Neural progenitor cell (in vitro differentiated cells): ENCODE results near the gene TRIM48. TPM values are rescaled to one million over a fixed set of nuclear protein-coding genes. Genes with fewer than 3 reads are reported as not detected.
"Not testable (repeated sequence)": the region's sequence is repeated elsewhere in the genome, so short reads cannot be mapped to it uniquely, and the experiment has no call there.

Experiments used
- DNase-seq: peaks from one replicate; pipeline ENCODE4 v3.0.0-alpha.2; 2016; ENCODE audit warnings: low spot score
- H2AFZ ChIP-seq: fragments of 200-600 bp; sonication (generic); replicated peaks from 2 replicates; pipeline ENCODE4 v1.6.1; 2016; ENCODE audit warnings: antibody characterized with exemption
- H3F3A ChIP-seq: fragments of 200-600 bp; sonication (generic); 2 replicates; pipeline ENCODE4 v1.6.1; 2016; ENCODE audit warnings: antibody characterized with exemption, low read depth
- H3K27ac ChIP-seq: fragments of 200-600 bp; sonication (generic); 2 replicates; pipeline ENCODE4 v1.5.1; 2016; ENCODE audit warnings: mild to moderate bottlenecking
- H3K27me3 ChIP-seq: fragments of 200-600 bp; sonication (generic); 2 replicates; pipeline ENCODE4 v1.6.1; 2016; ENCODE audit warnings: mild to moderate bottlenecking, moderate library complexity
- H3K36me3 ChIP-seq: fragments of 200-600 bp; sonication (generic); 2 replicates; pipeline ENCODE4 v1.5.1; 2016
- H3K4me1 ChIP-seq: fragments of 200-600 bp; sonication (generic); 2 replicates; pipeline ENCODE4 v1.6.1; 2016; ENCODE audit warnings: mixed run types
- H3K4me2 ChIP-seq: fragments of 200-600 bp; sonication (generic); 2 replicates; pipeline ENCODE4 v1.6.1; 2016
- H3K4me3 ChIP-seq: fragments of 200-600 bp; sonication (generic); 2 replicates; pipeline ENCODE4 v1.5.1; 2016
- H3K79me2 ChIP-seq: fragments of 200-600 bp; sonication (generic); 2 replicates; pipeline ENCODE4 v1.6.1; 2016; ENCODE audit warnings: low read depth
- H3K9ac ChIP-seq: fragments of 200-600 bp; sonication (generic); 2 replicates; pipeline ENCODE4 v1.6.1; 2016
- H3K9me3 ChIP-seq: fragments of 200-600 bp; sonication (generic); 2 replicates; pipeline ENCODE4 v1.5.1; 2016; ENCODE audit warnings: low read depth
- H4K20me1 ChIP-seq: fragments of 200-600 bp; sonication (generic); 2 replicates; pipeline ENCODE4 v1.6.1; 2016; ENCODE audit warnings: low read depth
- H3K27ac Mint-ChIP-seq: 3 replicates; pipeline ENCODE4 v1.8.0; 2021; ENCODE audit warnings: mixed read lengths
- H3K27me3 Mint-ChIP-seq: 2 replicates; pipeline ENCODE4 v1.8.0; 2022; ENCODE audit warnings: low read depth, mild to moderate bottlenecking, inconsistent platforms, moderate library complexity, mixed read lengths; ENCODE audit not compliant: insufficient read depth
- H3K36me3 Mint-ChIP-seq: 3 replicates; pipeline ENCODE4 v1.8.0; 2021; ENCODE audit warnings: mixed read lengths
- H3K4me1 Mint-ChIP-seq: 3 replicates; pipeline ENCODE4 v1.8.0; 2021; ENCODE audit warnings: mixed read lengths
- H3K4me3 Mint-ChIP-seq: 3 replicates; pipeline ENCODE4 v1.8.0; 2021; ENCODE audit warnings: mild to moderate bottlenecking, moderate library complexity, mixed read lengths
- H3K9me3 Mint-ChIP-seq: 3 replicates; pipeline ENCODE4 v1.8.0; 2020; ENCODE audit warnings: mixed read lengths
- CTCF ChIP-seq: fragments of 200-600 bp; sonication (generic); IDR thresholded peaks from 2 replicates; pipeline ENCODE4 v1.5.1; 2017; ENCODE audit warnings: antibody characterized with exemption, mild to moderate bottlenecking
- EZH2 ChIP-seq: fragments of 200-600 bp; sonication (generic); IDR thresholded peaks from 2 replicates; pipeline ENCODE4 v1.6.1; 2017; ENCODE audit warnings: antibody characterized with exemption, mild to moderate bottlenecking, moderate library complexity
- EZH2phosphoT487 ChIP-seq: fragments of 200-600 bp; sonication (generic); IDR thresholded peaks from 2 replicates; pipeline ENCODE4 v1.6.1; 2017; ENCODE audit warnings: antibody characterized with exemption
- small RNA-seq: library from RNA; depleted of rRNA; stranded (forward); fragments of <200 nt; gene quantifications from one replicate; pipeline ENCODE3, GENCODE V24; 2015
- total RNA-seq: library from RNA; depleted of rRNA; stranded (reverse); fragments of >200 nt; gene quantifications from 2 replicates; pipeline ENCODE4 v1.2.3, GENCODE V29; 2015; ENCODE audit warnings: low replicate concordance

TRIM48 gene
- total RNA-seq: not detected in 2 replicates

GRCh38 chr11:55261855-55262254, at the start of gene TRIM48:
TRIM48 (plus strand) TSS chr11:55262155; CDS start chr11:55262268, 113 bp downstream.
- not testable (repeated sequence) for H3K27ac ChIP-seq, H4K20me1 ChIP-seq, H2AFZ ChIP-seq, H3K4me3 ChIP-seq, H3K27me3 ChIP-seq, H3K36me3 ChIP-seq, DNase-seq, H3K27ac Mint-ChIP-seq, H3K27me3 Mint-ChIP-seq, H3K9ac ChIP-seq, H3F3A ChIP-seq, H3K4me1 Mint-ChIP-seq, H3K4me3 Mint-ChIP-seq, H3K79me2 ChIP-seq, H3K4me1 ChIP-seq, H3K4me2 ChIP-seq, H3K36me3 Mint-ChIP-seq
- H3K9me3 ChIP-seq: peaks cover 11% of the 10 kb centered on the region
- H3K9me3 Mint-ChIP-seq: peaks cover 22% of the 10 kb centered on the region

- peaks cover 41% of the 10 kb centered on the region for H3K9me3 ChIP-seq
- not testable (repeated sequence) for H3K4me1 Mint-ChIP-seq, H3K4me2 ChIP-seq, H3K9ac ChIP-seq, H3K27ac ChIP-seq, H3K36me3 ChIP-seq, H3K79me2 ChIP-seq, H3F3A ChIP-seq, H3K27ac Mint-ChIP-seq, H3K4me3 Mint-ChIP-seq, H2AFZ ChIP-seq, DNase-seq, H3K36me3 Mint-ChIP-seq, H3K27me3 ChIP-seq, H3K4me3 ChIP-seq, H3K4me1 ChIP-seq, H4K20me1 ChIP-seq, H3K27me3 Mint-ChIP-seq
- peaks cover 36% of the 10 kb centered on the region for H3K9me3 Mint-ChIP-seq
Observed at GRCh38 chr11:55238316-55238715, 23.6 kb upstream of the TRIM48 start.

- H3K4me3 ChIP-seq: no peak overlapping the region
- H3K27ac Mint-ChIP-seq: no peak overlapping the region
- no peak for DNase-seq
- no peaks in the 10 kb centered on the region for H3K4me1 Mint-ChIP-seq
- no peaks in the 10 kb centered on the region for H3K36me3 Mint-ChIP-seq
- H3K79me2 ChIP-seq: no peaks in the 10 kb centered on the region
- no peaks in the 10 kb centered on the region for H3F3A ChIP-seq
- TF ChIP-seq EZH2phosphoT487 (no peak), EZH2 (no peak), CTCF (no peak)
- peaks cover 2% of the 10 kb centered on the region for H3K27me3 Mint-ChIP-seq
- no peaks in the 10 kb centered on the region for H3K27me3 ChIP-seq
- H4K20me1 ChIP-seq: no peaks in the 10 kb centered on the region
- H3K36me3 ChIP-seq: no peaks in the 10 kb centered on the region
- peaks cover 16% of the 10 kb centered on the region for H3K9me3 Mint-ChIP-seq
- H3K9me3 ChIP-seq: peaks cover under 1% of the 10 kb centered on the region
- H3K9ac ChIP-seq: no peak overlapping the region
- H3K4me2 ChIP-seq: no peak overlapping the region
- no peak overlapping the region for H3K27ac ChIP-seq
- no peaks in the 10 kb centered on the region for H3K4me1 ChIP-seq
- no peak overlapping the region for H3K4me3 Mint-ChIP-seq
- H2AFZ ChIP-seq: no peak overlapping the region
Observed at GRCh38 chr11:55263081-55263480, 1.1 kb downstream of the TRIM48 start.

Small RNA genes within 50 kb of the gene (small RNA-seq; reads per million reads assigned to genes)
- not detected for gene AP005597.4

Other genes starting within 250 kb of the TRIM48 start
- gene OR4A16, start 81.0 kb downstream of the TRIM48 start, total RNA-seq: not detected in 2 replicates
- gene OR4A15, start 105.8 kb downstream of the TRIM48 start, total RNA-seq: not detected in 2 replicates